Naive thymus-derived CD4-positive, alpha-beta T cell (primary cell): ENCODE results near the gene SORL1-AS1.
"Not testable (repeated sequence)": the region's sequence is repeated elsewhere in the genome, so short reads cannot be mapped to it uniquely, and the experiment has no call there.

Experiments
- ATAC-seq: fragments of 150-1000 bp; cut with Tn5 transposase; 2 replicates; pipeline ENCODE4 v1.10.0; 2021; ENCODE audit warnings: mild to moderate bottlenecking, moderate library complexity
- CTCF ChIA-PET: fragments of 350-600 bp; sonication (Branson Sonifier 250); formaldehyde crosslinking; loops from one replicate; lab custom pipeline; 2021; ENCODE audit warnings: antibody characterized with exemption; lab: Charles Lee
- POLR2A ChIA-PET: fragments of 350-600 bp; sonication (Branson Sonifier 250); formaldehyde crosslinking; loops from one replicate; lab custom pipeline; 2021; ENCODE audit warnings: antibody characterized with exemption, inconsistent platforms; lab: Charles Lee
- DNase-seq, 9 donors: peaks; one replicate each; pipeline versions ENCODE4 v3.0.0 to v3.0.0-alpha.2; 2020 to 2022; ENCODE audit warnings: mixed read lengths in 1 of 9
- H3K27ac ChIP-seq: one replicate; pipeline ENCODE4 v1.7.0; 2013; ENCODE audit warnings: mild to moderate bottlenecking, low read depth, low read length, moderate library complexity
- H3K27me3 ChIP-seq, 2 donors: one replicate each; pipeline ENCODE4 v1.7.0; 2013; ENCODE audit warnings: low read length in 2 of 2, mild to moderate bottlenecking in 2 of 2, moderate library complexity in 2 of 2; ENCODE audit not compliant: control insufficient read depth in 2 of 2, insufficient read depth in 2 of 2
- H3K36me3 ChIP-seq, 3 experiments: 1 replicate in 2 of 3; 2 replicates in 1 of 3; pipeline ENCODE4 v1.7.0; 2013; ENCODE audit warnings: low read length in 3 of 3, mild to moderate bottlenecking in 3 of 3, moderate library complexity in 1 of 3; ENCODE audit not compliant: insufficient read depth in 3 of 3, control insufficient read depth in 2 of 3
- H3K4me1 ChIP-seq, 2 donors: one replicate each; pipeline ENCODE4 v1.7.0; 2013; ENCODE audit warnings: low read length in 2 of 2, mild to moderate bottlenecking in 2 of 2, moderate library complexity in 1 of 2; ENCODE audit not compliant: control insufficient read depth in 2 of 2, insufficient read depth in 2 of 2
- H3K4me3 ChIP-seq: 2 replicates; pipeline ENCODE4 v1.7.0; 2013; ENCODE audit warnings: mild to moderate bottlenecking, low read length
- H3K9me3 ChIP-seq, 3 experiments: 1 replicate in 2 of 3; 2 replicates in 1 of 3; pipeline ENCODE4 v1.7.0; 2013; ENCODE audit warnings: low read length in 3 of 3; ENCODE audit not compliant: control insufficient read depth in 2 of 3
- H3K27ac Mint-ChIP-seq, 9 donors: one replicate each; pipeline ENCODE4 v1.8.0; 2020 to 2022; ENCODE audit warnings: mixed read lengths in 9 of 9, mild to moderate bottlenecking in 8 of 9, moderate library complexity in 5 of 9, inconsistent platforms in 2 of 9
- H3K27me3 Mint-ChIP-seq, 5 donors: one replicate each; pipeline ENCODE4 v1.8.0; 2021 to 2022; ENCODE audit warnings: mixed read lengths in 5 of 5, mild to moderate bottlenecking in 1 of 5
- H3K36me3 Mint-ChIP-seq, 5 donors: one replicate each; pipeline ENCODE4 v1.8.0; 2020 to 2022; ENCODE audit warnings: mixed read lengths in 5 of 5, mild to moderate bottlenecking in 3 of 5, inconsistent platforms in 1 of 5
- H3K4me1 Mint-ChIP-seq, 7 donors: one replicate each; pipeline ENCODE4 v1.8.0; 2020 to 2022; ENCODE audit warnings: mixed read lengths in 7 of 7, mild to moderate bottlenecking in 3 of 7, inconsistent platforms in 1 of 7
- H3K4me3 Mint-ChIP-seq, 10 donors: one replicate each; pipeline ENCODE4 v1.8.0; 2020 to 2022; ENCODE audit warnings: mild to moderate bottlenecking in 10 of 10, mixed read lengths in 10 of 10, moderate library complexity in 6 of 10, inconsistent platforms in 2 of 10
- H3K9me3 Mint-ChIP-seq, 11 donors: one replicate each; pipeline ENCODE4 v1.8.0; 2020 to 2022; ENCODE audit warnings: mixed read lengths in 11 of 11, mild to moderate bottlenecking in 4 of 11, inconsistent platforms in 1 of 11, moderate library complexity in 1 of 11
- intact Hi-C, 2 donors: fragments of 100-400 bp; cut with micrococcal nuclease; formaldehyde crosslinking; loops; one replicate each; pipeline ENCODE4 v1.15.1; 2023

Gene SORL1-AS1

GRCh38 chr11:121485216-121485615 lies 32.4 kb upstream of the SORL1-AS1 start:
- POLR2A ChIA-PET = interaction anchor here (0.6 to 7.9 kb wide), 5 partner anchors 9 to 220 kb away, joined by 3 to 77 read pairs (median 3); partner anchors contain the start of genes SORL1 and SORL1-AS1

GRCh38 chr11:121483805-121484480 lies 31.2 kb upstream of the SORL1-AS1 start:
- intact Hi-C loops = no loop called here
- Mint-ChIP-seq H3K27ac (peak overlapping the region; percentile 54 to 97 (median 94)), H3K36me3 (peaks cover 16 to 55% (median 35%) of the 10 kb centered on the region in 5 donors), H3K4me1 (peaks cover 57 to 89% (median 79%) of the 10 kb centered on the region in 7 donors), H3K4me3 (peak overlapping the region in 8 of 10 donors; percentile 2 to 83 (median 52)), H3K9me3 (peaks cover 0 to 1% (median 0%) of the 10 kb centered on the region in 11 donors), H3K27me3 (no peaks in the 10 kb centered on the region)
- ATAC-seq (no peak), DNase-seq (peak in 1 of 9 donors; percentile 13)
- CTCF ChIA-PET = interaction anchor here (1.6 to 2.0 kb wide), 2 partner anchors 10 to 21 kb away, joined by 6 to 9 read pairs; no protein-coding TSS in a partner anchor
- Histone ChIP-seq H3K4me3 (no peak overlapping the region), H3K36me3 (peaks cover 0 to 58% (median 6%) of the 10 kb centered on the region in 3 experiments), H3K27me3 (no peaks in the 10 kb centered on the region), H3K27ac (peak overlapping the region; percentile 61), H3K9me3 (no peaks in the 10 kb centered on the region), H3K4me1 (peaks cover 25 to 40% of the 10 kb centered on the region in 2 donors)
- POLR2A ChIA-PET = interaction anchor here (0.8 to 7.9 kb wide), 6 partner anchors 10 to 158 kb away, joined by 3 to 77 read pairs (median 14); partner anchors contain the start of genes SORL1 and SORL1-AS1

More at GRCh38 chr11:121485216-121485615, 32.4 kb upstream of the SORL1-AS1 start:
- H3K9me3 Mint-ChIP-seq = peaks cover 0 to 1% (median 0%) of the 10 kb centered on the region in 11 donors
- H3K4me3 Mint-ChIP-seq = peak overlapping the region in 3 of 10 donors; percentile 1 to 15 (median 8)
- Histone ChIP-seq H3K27ac (no peak overlapping the region), H3K4me3 (no peak overlapping the region), H3K9me3 (no peaks in the 10 kb centered on the region), H3K27me3 (no peaks in the 10 kb centered on the region), H3K36me3 (peaks cover 4 to 61% (median 12%) of the 10 kb centered on the region in 3 experiments), H3K4me1 (peaks cover 22 to 35% of the 10 kb centered on the region in 2 donors)
- no peak for DNase-seq
- peaks cover 61 to 90% (median 81%) of the 10 kb centered on the region in 7 donors for H3K4me1 Mint-ChIP-seq
- H3K27ac Mint-ChIP-seq = peak overlapping the region in 8 of 9 donors; percentile 46 to 97 (median 86)
- CTCF ChIA-PET = interaction anchor here (1.3 kb wide), 1 partner anchor 9 kb away, joined by 4 read pairs; no protein-coding TSS in a partner anchor
- peak; percentile 12 for ATAC-seq
- peaks cover 26 to 61% (median 47%) of the 10 kb centered on the region in 5 donors for H3K36me3 Mint-ChIP-seq
- H3K27me3 Mint-ChIP-seq = no peaks in the 10 kb centered on the region
- intact Hi-C loops = no loop called here

GRCh38 chr11:121482231-121483129 lies 29.7 kb upstream of the SORL1-AS1 start:
- Histone ChIP-seq H3K27ac (peak overlapping the region; percentile 61), H3K4me1 (peaks cover 25 to 44% of the 10 kb centered on the region in 2 donors), H3K36me3 (peaks cover 8 to 55% (median 11%) of the 10 kb centered on the region in 3 experiments), H3K9me3 (no peaks in the 10 kb centered on the region), H3K27me3 (no peaks in the 10 kb centered on the region), H3K4me3 (peak overlapping the region; percentile 30)
- H3K4me1 Mint-ChIP-seq = peaks cover 50 to 90% (median 81%) of the 10 kb centered on the region in 7 donors
- ChIA-PET POLR2A (interaction anchor here (0.5 to 7.9 kb wide), 7 partner anchors 12 to 179 kb away, joined by 3 to 77 read pairs (median 12); partner anchors contain the start of genes SORL1 and SORL1-AS1), CTCF (interaction anchor here (0.7 to 2.0 kb wide), 4 partner anchors 12 to 32 kb away, joined by 4 to 9 read pairs (median 6); no protein-coding TSS in a partner anchor)
- H3K27me3 Mint-ChIP-seq = no peaks in the 10 kb centered on the region
- ATAC-seq (peak; percentile 87), DNase-seq (peak in 8 of 9 donors; percentile 45 to 72 (median 67))
- peaks cover 10 to 52% (median 25%) of the 10 kb centered on the region in 5 donors for H3K36me3 Mint-ChIP-seq
- H3K4me3 Mint-ChIP-seq = peak overlapping the region; percentile 73 to 89 (median 86)
- H3K9me3 Mint-ChIP-seq = peaks cover 0 to 6% (median 0%) of the 10 kb centered on the region in 11 donors
- intact Hi-C loops = loop anchor here (1.0 kb wide), 8 partner anchors 12 to 233 kb away; partner anchors contain the start of genes SC5D (in 2 of the 2), SORL1 (in 2 of the 2) and SORL1-AS1 (in 2 of the 2)
- H3K27ac Mint-ChIP-seq = peak overlapping the region; percentile 84 to 97 (median 94)

GRCh38 chr11:121481484-121482230 lies 28.9 kb upstream of the SORL1-AS1 start:
- DNase-seq (peak in 8 of 9 donors; percentile 30 to 80 (median 72)), ATAC-seq (peak; percentile 85)
- not testable (repeated sequence) for H3K9me3 Mint-ChIP-seq, H3K9me3 ChIP-seq, H3K27me3 ChIP-seq, H3K27me3 Mint-ChIP-seq
- peak overlapping the region; percentile 61 for H3K27ac ChIP-seq
- POLR2A ChIA-PET = interaction anchor here (0.7 to 7.9 kb wide), 12 partner anchors 13 to 162 kb away, joined by 3 to 77 read pairs (median 6); partner anchors contain the start of genes SORL1 and SORL1-AS1
- intact Hi-C loops = loop anchor here (1.0 kb wide), 8 partner anchors 13 to 232 kb away; partner anchors contain the start of genes SC5D (in 2 of the 2), SORL1 (in 2 of the 2) and SORL1-AS1 (in 2 of the 2)
- H3K4me3 Mint-ChIP-seq = peak overlapping the region; percentile 73 to 89 (median 86)
- H3K4me1 Mint-ChIP-seq = peaks cover 53 to 90% (median 82%) of the 10 kb centered on the region in 7 donors
- H3K4me3 ChIP-seq = peak overlapping the region; percentile 30
- CTCF ChIA-PET = interaction anchor here (1.8 kb wide), 1 partner anchor 31 kb away, joined by 6 read pairs; no protein-coding TSS in a partner anchor
- H3K4me1 ChIP-seq = peaks cover 25 to 52% of the 10 kb centered on the region in 2 donors
- peaks cover 10 to 49% (median 20%) of the 10 kb centered on the region in 5 donors for H3K36me3 Mint-ChIP-seq
- H3K27ac Mint-ChIP-seq = peak overlapping the region; percentile 84 to 97 (median 94)
- H3K36me3 ChIP-seq = peaks cover 8 to 51% (median 16%) of the 10 kb centered on the region in 3 experiments

- ATAC-seq = no peak
- Histone ChIP-seq H3K36me3 (peaks cover 8 to 34% (median 16%) of the 10 kb centered on the region in 3 experiments), H3K4me1 (peaks cover 31 to 52% of the 10 kb centered on the region in 2 donors), H3K9me3 (no peaks in the 10 kb centered on the region), H3K4me3 (no peak overlapping the region), H3K27me3 (no peaks in the 10 kb centered on the region), H3K27ac (no peak overlapping the region)
- peaks cover 56 to 95% (median 87%) of the 10 kb centered on the region in 7 donors for H3K4me1 Mint-ChIP-seq
- POLR2A ChIA-PET = interaction anchor here (0.6 to 7.9 kb wide), 6 partner anchors 12 to 97 kb away, joined by 3 to 77 read pairs (median 4); partner anchors contain the start of genes SORL1 and SORL1-AS1
- H3K27ac Mint-ChIP-seq = peak overlapping the region in 7 of 9 donors; percentile 41 to 87 (median 72)
- DNase-seq = no peak
- CTCF ChIA-PET = interaction anchor here (0.5 kb wide), 1 partner anchor 69 kb away, joined by 3 read pairs; no protein-coding TSS in a partner anchor
- no peaks in the 10 kb centered on the region for H3K27me3 Mint-ChIP-seq
- intact Hi-C loops = no loop called here
- H3K36me3 Mint-ChIP-seq = peaks cover 5 to 47% (median 26%) of the 10 kb centered on the region in 5 donors
- H3K4me3 Mint-ChIP-seq = peak overlapping the region in 2 of 10 donors; percentile 29 to 30
- peaks cover 0 to 6% (median 0%) of the 10 kb centered on the region in 11 donors for H3K9me3 Mint-ChIP-seq
These were observed 27.0 kb upstream of the SORL1-AS1 start for GRCh38 chr11:121479698-121480238.
